Endodermal cell (in vitro differentiated cells): Measurements from ENCODE around the gene WNT9B. TPM values are rescaled to one million over a fixed set of nuclear protein-coding genes. Genes with fewer than 3 reads are reported as not detected.

Source experiments
- DNase-seq: peaks from one replicate; pipeline ENCODE4 v3.0.0-alpha.2; 2017
- H3K27ac ChIP-seq: 2 replicates; pipeline ENCODE4 v1.5.1; 2013; ENCODE audit warnings: mild to moderate bottlenecking, low read depth, low read length, moderate library complexity
- H3K27me3 ChIP-seq: 2 replicates; pipeline ENCODE4 v1.6.1; 2013; ENCODE audit warnings: mild to moderate bottlenecking, low read length, moderate library complexity; ENCODE audit not compliant: insufficient read depth, control insufficient read depth, poor library complexity, severe bottlenecking
- H3K36me3 ChIP-seq: 2 replicates; pipeline ENCODE4 v1.7.0; 2013; ENCODE audit warnings: mild to moderate bottlenecking, low read length, moderate library complexity; ENCODE audit not compliant: control insufficient read depth, insufficient read depth
- H3K4me1 ChIP-seq: one replicate; pipeline ENCODE4 v1.7.0; 2013; ENCODE audit warnings: low read length; ENCODE audit not compliant: control insufficient read depth, insufficient read depth
- H3K4me3 ChIP-seq: 2 replicates; pipeline ENCODE4 v1.5.1; 2013; ENCODE audit warnings: mild to moderate bottlenecking, low read length, moderate library complexity
- H3K9ac ChIP-seq: 2 replicates; pipeline ENCODE4 v1.6.1; 2013; ENCODE audit warnings: mild to moderate bottlenecking, low read length, moderate library complexity; ENCODE audit not compliant: poor library complexity, severe bottlenecking; ENCODE audit errors: extremely low read depth
- H3K9me3 ChIP-seq: 2 replicates; pipeline ENCODE4 v1.6.1; 2013; ENCODE audit warnings: mild to moderate bottlenecking, low read length, moderate library complexity; ENCODE audit not compliant: control insufficient read depth
- H3K27ac Mint-ChIP-seq: 2 replicates; pipeline ENCODE4 v1.8.0; 2020; ENCODE audit warnings: mixed read lengths
- H3K27me3 Mint-ChIP-seq: 2 replicates; pipeline ENCODE4 v1.8.0; 2021; ENCODE audit warnings: mild to moderate bottlenecking, mixed read lengths; ENCODE audit not compliant: insufficient read depth
- H3K36me3 Mint-ChIP-seq: 2 replicates; pipeline ENCODE4 v1.8.0; 2020; ENCODE audit warnings: low read depth, mixed read lengths
- H3K4me1 Mint-ChIP-seq: 2 replicates; pipeline ENCODE4 v1.8.0; 2020; ENCODE audit warnings: mixed read lengths
- H3K4me3 Mint-ChIP-seq: 2 replicates; pipeline ENCODE4 v1.8.0; 2020; ENCODE audit warnings: mild to moderate bottlenecking, moderate library complexity, mixed read lengths
- H3K9me3 Mint-ChIP-seq: 2 replicates; pipeline ENCODE4 v1.8.0; 2020; ENCODE audit warnings: mild to moderate bottlenecking, mixed read lengths
- WGBS, 2 experiments: methylation state at CpG; one replicate each; pipeline versions ENCODE4 v1.1.5 to v1.1.7; 2013; ENCODE audit warnings: missing lambda C conversion rate in 2 of 2, mixed read lengths in 1 of 2; ENCODE audit not compliant: insufficient coverage in 1 of 2, insufficient read length in 1 of 2; 5-methylcytosine and 5-hydroxymethylcytosine counted together
- total RNA-seq, 2 donors: library from RNA; stranded (reverse); fragmentation: NEBNext Ultra II Directional in 1 of 2; extraction: Animal tissue kit (Norgen Biotek cat#: 25700) in 1 of 2; gene quantifications; 2 replicates in 1 of 2; 3 replicates in 1 of 2; pipeline ENCODE4 v1.2.1, GENCODE V29; 2021
- TF ChIP-seq, protein P1 (sequence below): fragments of 200-600 bp; sonication (generic); conservative IDR thresholded peaks from 2 replicates; pipeline ENCODE4 v1.5.0; 2021; ENCODE audit warnings: antibody characterized with exemption, mild to moderate bottlenecking

The WNT9B gene
- total RNA-seq, 2 donors from 2014 or later = 0.33 TPM; not detected in 1

DNA sequence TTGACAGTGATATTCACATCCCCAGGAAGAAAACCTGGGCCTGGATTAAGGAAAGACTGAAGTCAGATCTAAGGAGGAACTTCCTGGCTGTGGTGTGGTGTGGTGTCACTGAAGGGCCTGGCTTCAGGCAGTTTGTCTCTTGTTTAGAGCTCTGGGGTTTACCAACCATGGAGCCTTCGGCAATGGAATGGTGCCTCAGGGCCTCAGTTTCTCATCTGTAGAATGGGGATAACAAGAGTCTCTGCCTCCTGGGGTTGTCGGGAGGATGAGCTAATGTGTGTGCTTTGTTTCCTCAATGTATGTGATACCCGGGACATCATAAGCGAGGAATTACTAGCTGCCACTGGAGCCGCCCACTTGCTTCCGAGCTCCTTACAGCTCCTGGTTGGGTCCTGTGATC lies 45.6 kb upstream of the WNT9B start:
- Histone ChIP-seq H3K27ac (no peak overlapping the region), H3K4me1 (no peaks in the 10 kb centered on the region), H3K4me3 (no peak overlapping the region), H3K27me3 (no peaks in the 10 kb centered on the region), H3K36me3 (peaks cover 3% of the 10 kb centered on the region), H3K9me3 (no peaks in the 10 kb centered on the region), H3K9ac (no peak overlapping the region)
- H3K27ac Mint-ChIP-seq = no peak overlapping the region
- TF ChIP-seq, protein P1, sequence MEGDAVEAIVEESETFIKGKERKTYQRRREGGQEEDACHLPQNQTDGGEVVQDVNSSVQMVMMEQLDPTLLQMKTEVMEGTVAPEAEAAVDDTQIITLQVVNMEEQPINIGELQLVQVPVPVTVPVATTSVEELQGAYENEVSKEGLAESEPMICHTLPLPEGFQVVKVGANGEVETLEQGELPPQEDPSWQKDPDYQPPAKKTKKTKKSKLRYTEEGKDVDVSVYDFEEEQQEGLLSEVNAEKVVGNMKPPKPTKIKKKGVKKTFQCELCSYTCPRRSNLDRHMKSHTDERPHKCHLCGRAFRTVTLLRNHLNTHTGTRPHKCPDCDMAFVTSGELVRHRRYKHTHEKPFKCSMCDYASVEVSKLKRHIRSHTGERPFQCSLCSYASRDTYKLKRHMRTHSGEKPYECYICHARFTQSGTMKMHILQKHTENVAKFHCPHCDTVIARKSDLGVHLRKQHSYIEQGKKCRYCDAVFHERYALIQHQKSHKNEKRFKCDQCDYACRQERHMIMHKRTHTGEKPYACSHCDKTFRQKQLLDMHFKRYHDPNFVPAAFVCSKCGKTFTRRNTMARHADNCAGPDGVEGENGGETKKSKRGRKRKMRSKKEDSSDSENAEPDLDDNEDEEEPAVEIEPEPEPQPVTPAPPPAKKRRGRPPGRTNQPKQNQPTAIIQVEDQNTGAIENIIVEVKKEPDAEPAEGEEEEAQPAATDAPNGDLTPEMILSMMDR = no peak
- H3K4me1 Mint-ChIP-seq = peaks cover 17% of the 10 kb centered on the region
- DNase-seq = no peak
- no peaks in the 10 kb centered on the region for H3K27me3 Mint-ChIP-seq
- peaks cover 2% of the 10 kb centered on the region for H3K9me3 Mint-ChIP-seq
- H3K4me3 Mint-ChIP-seq = no peak overlapping the region
- WGBS, 2 experiments = 91 to 96% methylated on average over 4 to 6 of the region's 6 CpGs
- peaks cover 25% of the 10 kb centered on the region for H3K36me3 Mint-ChIP-seq

DNA sequence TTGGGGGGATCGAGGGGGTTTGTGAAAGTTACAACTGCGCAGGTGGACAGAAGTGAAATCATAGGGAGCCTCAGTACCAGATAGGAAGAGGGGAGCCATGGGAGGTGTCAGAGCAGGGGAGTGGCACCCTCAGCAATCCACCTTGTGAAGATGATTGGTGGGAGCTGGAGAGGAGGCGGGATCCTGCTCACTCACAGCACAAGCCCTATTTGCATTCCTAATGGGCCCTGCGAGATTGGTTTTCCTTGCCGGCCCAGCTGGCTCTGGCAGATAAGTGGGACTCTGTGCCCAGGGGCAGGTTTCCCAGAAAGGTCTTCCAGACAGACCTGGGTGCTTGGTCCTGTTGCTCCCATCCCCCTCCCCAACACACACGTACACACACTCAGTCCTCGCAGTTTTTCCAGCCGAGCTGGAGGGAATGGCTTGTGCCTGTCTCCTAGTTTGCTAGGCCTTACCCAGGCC lies 42.2 kb upstream of the WNT9B start:
- Histone ChIP-seq H3K9me3 (no peaks in the 10 kb centered on the region), H3K4me1 (peaks cover 6% of the 10 kb centered on the region), H3K4me3 (no peak overlapping the region), H3K36me3 (peaks cover 3% of the 10 kb centered on the region), H3K27ac (peak overlapping the region; percentile 53), H3K27me3 (no peaks in the 10 kb centered on the region), H3K9ac (no peak overlapping the region)
- WGBS, 2 experiments = 81 to 92% methylated on average over 4 to 8 of the region's 8 CpGs
- Mint-ChIP-seq H3K4me1 (peaks cover 42% of the 10 kb centered on the region), H3K27me3 (no peaks in the 10 kb centered on the region), H3K4me3 (no peak overlapping the region), H3K36me3 (peaks cover 22% of the 10 kb centered on the region), H3K27ac (peak overlapping the region; percentile 72), H3K9me3 (peaks cover 2% of the 10 kb centered on the region)
- peak; percentile 91 for DNase-seq
- TF ChIP-seq, protein P1 = no peak

DNA sequence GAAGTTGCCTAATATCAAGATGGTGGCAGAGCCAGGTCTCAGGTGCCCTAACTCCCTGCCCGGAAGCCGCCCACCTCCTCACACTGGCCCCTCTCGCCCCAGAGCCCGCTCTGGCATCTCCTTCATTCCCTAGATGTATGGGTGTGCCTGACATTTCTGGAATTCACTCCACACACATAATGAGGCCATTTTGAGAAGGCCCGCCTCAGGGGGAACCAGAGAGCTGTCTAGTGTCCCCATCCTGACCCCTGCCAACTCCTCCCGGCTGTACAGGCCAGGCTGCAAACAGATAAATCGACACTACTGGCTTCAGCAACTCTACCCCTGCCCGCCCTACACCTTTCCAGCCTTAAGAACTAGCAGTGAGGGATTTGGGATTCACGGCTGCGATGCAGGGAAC lies 40.5 kb upstream of the WNT9B start:
- no peaks in the 10 kb centered on the region for H3K9me3 Mint-ChIP-seq
- H3K27me3 ChIP-seq = no peaks in the 10 kb centered on the region
- no peaks in the 10 kb centered on the region for H3K27me3 Mint-ChIP-seq
- H3K9me3 ChIP-seq = no peaks in the 10 kb centered on the region
- H3K4me1 ChIP-seq = peaks cover 16% of the 10 kb centered on the region
- H3K9ac ChIP-seq = no peak overlapping the region
- H3K27ac Mint-ChIP-seq = peak overlapping the region; percentile 52
- no peak overlapping the region for H3K4me3 ChIP-seq
- DNase-seq = no peak
- peaks cover 10% of the 10 kb centered on the region for H3K36me3 Mint-ChIP-seq
- no peak overlapping the region for H3K4me3 Mint-ChIP-seq
- H3K27ac ChIP-seq = no peak overlapping the region
- peaks cover 59% of the 10 kb centered on the region for H3K4me1 Mint-ChIP-seq
- 91 to 92% methylated on average over 5 to 10 of the region's 10 CpGs for WGBS, 2 experiments
- TF ChIP-seq, protein P1 = no peak
- H3K36me3 ChIP-seq = no peaks in the 10 kb centered on the region
